Measurements from ENCODE around the gene NT5C3A. TPM values are rescaled to one million over a fixed set of nuclear protein-coding genes. Genes with fewer than 3 reads are reported as not detected.

NT5C3A gene
- total RNA-seq, 1 donor from 2014 or later = 49.8 TPM

DNA sequence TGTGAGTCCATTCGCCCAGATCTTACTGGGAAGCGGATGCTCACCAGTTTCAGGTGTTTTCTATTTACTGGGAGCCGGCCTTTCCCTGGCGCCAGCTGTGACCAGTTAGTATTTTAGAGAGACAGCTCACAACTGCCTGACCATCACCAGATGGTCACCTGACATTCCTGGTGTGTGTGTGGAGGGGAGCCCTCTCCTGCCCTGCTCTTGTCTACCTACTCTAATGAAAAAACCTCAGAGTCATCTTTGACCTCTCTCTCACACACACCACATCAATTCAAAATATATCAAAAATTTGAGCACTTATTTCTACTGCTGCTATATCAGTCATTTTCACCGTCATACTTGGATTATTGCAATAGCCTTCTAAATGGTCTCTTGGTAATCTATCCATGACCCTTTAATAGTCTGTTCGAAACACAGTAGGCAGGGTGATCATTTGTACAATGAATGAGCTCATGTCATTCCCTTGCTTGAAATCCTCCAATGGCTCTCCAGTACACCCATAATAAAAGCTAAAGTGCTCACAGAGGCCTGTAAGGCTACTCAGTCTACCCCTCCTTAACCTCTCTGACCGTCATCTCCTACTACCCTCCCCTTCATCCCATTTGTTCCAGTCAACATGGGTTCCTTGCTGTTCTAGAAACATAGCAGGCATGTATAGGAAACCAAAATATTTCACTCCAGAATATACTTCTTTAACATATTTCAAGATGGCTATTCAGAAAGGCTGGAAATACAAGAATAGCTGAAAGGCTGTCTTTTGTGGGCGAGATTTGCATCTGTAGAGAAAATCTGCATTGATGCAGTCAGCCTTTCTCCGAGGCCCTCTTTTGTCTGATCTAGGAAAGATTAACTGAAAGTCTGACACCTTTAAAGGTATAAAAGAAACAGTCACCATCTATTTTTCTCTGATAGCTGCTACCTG lies 17.5 kb upstream of the NT5C3A start:
- Histone ChIP-seq H3K27me3 (ENCODE audit: control insufficient read depth, insufficient read depth, low read length) (no peaks in the 10 kb centered on the region), H3K36me3 (ENCODE audit: control insufficient read depth, insufficient read depth, low read length) (no peaks in the 10 kb centered on the region), H3K4me3 (ENCODE audit: low read depth, low read length) (no peak overlapping the region)
- TF ChIP-seq, protein P1, sequence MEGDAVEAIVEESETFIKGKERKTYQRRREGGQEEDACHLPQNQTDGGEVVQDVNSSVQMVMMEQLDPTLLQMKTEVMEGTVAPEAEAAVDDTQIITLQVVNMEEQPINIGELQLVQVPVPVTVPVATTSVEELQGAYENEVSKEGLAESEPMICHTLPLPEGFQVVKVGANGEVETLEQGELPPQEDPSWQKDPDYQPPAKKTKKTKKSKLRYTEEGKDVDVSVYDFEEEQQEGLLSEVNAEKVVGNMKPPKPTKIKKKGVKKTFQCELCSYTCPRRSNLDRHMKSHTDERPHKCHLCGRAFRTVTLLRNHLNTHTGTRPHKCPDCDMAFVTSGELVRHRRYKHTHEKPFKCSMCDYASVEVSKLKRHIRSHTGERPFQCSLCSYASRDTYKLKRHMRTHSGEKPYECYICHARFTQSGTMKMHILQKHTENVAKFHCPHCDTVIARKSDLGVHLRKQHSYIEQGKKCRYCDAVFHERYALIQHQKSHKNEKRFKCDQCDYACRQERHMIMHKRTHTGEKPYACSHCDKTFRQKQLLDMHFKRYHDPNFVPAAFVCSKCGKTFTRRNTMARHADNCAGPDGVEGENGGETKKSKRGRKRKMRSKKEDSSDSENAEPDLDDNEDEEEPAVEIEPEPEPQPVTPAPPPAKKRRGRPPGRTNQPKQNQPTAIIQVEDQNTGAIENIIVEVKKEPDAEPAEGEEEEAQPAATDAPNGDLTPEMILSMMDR (IDR thresholded peaks at IDR 0.05; ENCODE audit: insufficient read depth, low read length, severe bottlenecking) = no peak
- FAIRE-seq (no peak), DNase-seq (ENCODE audit: low read depth) (no peak)

- H3K36me3 ChIP-seq (ENCODE audit: control insufficient read depth, insufficient read depth, low read length) = no peaks in the 10 kb centered on the region
- TF ChIP-seq, protein P1 (IDR thresholded peaks at IDR 0.05; ENCODE audit: insufficient read depth, low read length, severe bottlenecking) = no peak
- H3K27me3 ChIP-seq (ENCODE audit: control insufficient read depth, insufficient read depth, low read length) = no peaks in the 10 kb centered on the region
- DNase-seq (ENCODE audit: low read depth) (no peak), FAIRE-seq (no peak)
- H3K4me3 ChIP-seq (ENCODE audit: low read depth, low read length) = no peak overlapping the region
Measured at GRCh38 chr7:33079096-33079495, 16.5 kb upstream of the NT5C3A start.

GRCh38 chr7:33076737-33077136 lies 14.2 kb upstream of the NT5C3A start:
- Histone ChIP-seq H3K27me3 (ENCODE audit: control insufficient read depth, insufficient read depth, low read length) (no peaks in the 10 kb centered on the region), H3K36me3 (ENCODE audit: control insufficient read depth, insufficient read depth, low read length) (no peaks in the 10 kb centered on the region), H3K4me3 (ENCODE audit: low read depth, low read length) (no peak overlapping the region)
- FAIRE-seq (no peak), DNase-seq (ENCODE audit: low read depth) (no peak)
- TF ChIP-seq, protein P1 (IDR thresholded peaks at IDR 0.05; ENCODE audit: insufficient read depth, low read length, severe bottlenecking) = no peak

DNA sequence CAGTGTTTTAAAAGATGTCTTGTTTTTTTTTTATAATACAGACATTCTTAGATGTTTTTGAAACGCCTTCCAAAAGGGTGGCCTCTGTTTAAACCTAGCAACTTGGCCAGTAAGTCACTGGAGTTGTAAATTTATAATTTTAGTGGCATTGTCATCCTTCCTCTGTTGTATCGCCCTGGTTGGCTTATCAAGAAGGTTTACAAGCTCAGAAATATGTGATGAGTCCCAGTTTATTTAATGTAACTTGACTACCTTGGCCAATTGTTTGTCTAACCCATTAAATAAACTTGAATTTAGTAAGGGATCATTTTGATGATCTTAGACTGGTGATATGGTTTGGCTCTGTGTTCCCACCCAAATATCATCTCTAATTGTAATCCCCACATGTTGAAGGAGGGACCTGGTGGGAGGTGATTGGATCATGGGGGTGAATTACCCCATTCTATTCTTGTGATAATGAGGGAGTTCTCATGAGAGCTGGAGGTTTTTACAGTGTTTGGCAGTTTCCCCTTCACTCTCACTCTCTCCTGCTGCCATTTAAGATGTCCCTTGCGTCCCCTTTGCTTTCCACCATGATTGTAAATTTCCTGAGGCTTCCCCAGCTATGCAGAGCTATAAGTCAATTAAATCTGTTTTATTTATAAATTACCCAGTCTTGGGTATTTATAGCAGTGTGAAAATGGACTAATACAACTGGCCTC lies 13.4 kb upstream of the NT5C3A start:
- Histone ChIP-seq H3K36me3 (ENCODE audit: control insufficient read depth, insufficient read depth, low read length) (no peaks in the 10 kb centered on the region), H3K4me3 (ENCODE audit: low read depth, low read length) (no peak overlapping the region), H3K27me3 (ENCODE audit: control insufficient read depth, insufficient read depth, low read length) (no peaks in the 10 kb centered on the region)
- TF ChIP-seq, protein P1 (IDR thresholded peaks at IDR 0.05; ENCODE audit: insufficient read depth, low read length, severe bottlenecking) = no peak
- no peak for DNase-seq (ENCODE audit: low read depth)
- no peak for FAIRE-seq

DNA sequence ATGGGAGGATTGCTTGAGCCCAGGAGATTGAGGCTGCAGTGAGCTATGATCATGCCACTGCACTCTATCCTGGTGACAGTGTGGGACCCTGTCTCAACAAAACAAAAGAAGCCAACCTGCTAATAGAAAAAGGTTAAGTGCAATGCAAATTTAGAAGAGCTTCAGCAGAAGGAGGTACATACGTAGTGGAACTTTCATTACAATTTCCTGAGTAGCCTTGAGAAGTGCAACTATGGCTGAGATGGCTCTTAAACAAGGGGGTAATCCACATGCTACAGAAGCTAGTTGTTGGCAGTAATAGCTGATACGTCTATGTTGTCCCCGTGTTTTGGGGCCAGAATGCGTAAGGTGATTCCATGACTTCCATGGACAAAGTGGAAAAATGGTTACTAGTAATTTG lies 10.7 kb upstream of the NT5C3A start:
- no peak for DNase-seq (ENCODE audit: low read depth)
- no peak overlapping the region for H3K4me3 ChIP-seq (ENCODE audit: low read depth, low read length)

More for the DNA sequence above, 10.7 kb upstream of the NT5C3A start:
- TF ChIP-seq, protein P1 (IDR thresholded peaks at IDR 0.05; ENCODE audit: insufficient read depth, low read length, severe bottlenecking) = no peak
- no peak for FAIRE-seq
- no peaks in the 10 kb centered on the region for H3K27me3 ChIP-seq (ENCODE audit: control insufficient read depth, insufficient read depth, low read length)
- H3K36me3 ChIP-seq (ENCODE audit: control insufficient read depth, insufficient read depth, low read length) = no peaks in the 10 kb centered on the region

Measured in bronchial epithelial cell (primary cell).